Activated CD4-positive, alpha-beta T cell treated with anti-CD3 and anti-CD28 coated beads for 24 hours (primary cell): Measurements from ENCODE around the gene PDE8A.
"Not testable (repeated sequence)": the region's sequence is repeated elsewhere in the genome, so short reads cannot be mapped to it uniquely, and the experiment has no call there.

ENCODE experiments used
- DNase-seq, 2 donors: peaks; one replicate each; pipeline ENCODE4 v3.0.0-alpha.2; 2020; ENCODE audit warnings: low read depth in 2 of 2

The PDE8A gene

DNA sequence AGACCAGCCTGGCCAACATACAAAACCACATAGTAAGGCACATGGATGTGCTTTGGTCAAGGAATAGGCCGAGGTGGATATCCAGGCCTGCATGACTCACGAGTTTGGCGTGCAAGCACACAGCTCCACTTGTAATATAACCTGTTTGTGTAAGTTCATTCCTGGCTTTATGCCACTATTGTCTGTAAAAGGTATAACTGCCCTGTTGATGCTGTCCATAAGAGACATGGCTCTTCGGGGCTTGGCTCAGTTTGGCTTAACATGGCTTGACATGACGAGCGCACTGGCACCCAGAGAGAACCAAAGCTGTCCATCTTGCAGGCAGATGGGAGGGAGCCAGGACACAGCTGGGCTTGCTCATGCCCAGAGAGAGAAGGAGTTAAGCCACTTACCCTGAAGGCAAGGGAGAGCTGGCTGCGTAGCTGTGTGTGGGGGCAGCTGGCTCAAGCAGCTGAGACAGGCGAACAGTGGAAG is 195.4 kb downstream of the PDE8A start:
- DNase-seq: not testable (repeated sequence)

DNA sequence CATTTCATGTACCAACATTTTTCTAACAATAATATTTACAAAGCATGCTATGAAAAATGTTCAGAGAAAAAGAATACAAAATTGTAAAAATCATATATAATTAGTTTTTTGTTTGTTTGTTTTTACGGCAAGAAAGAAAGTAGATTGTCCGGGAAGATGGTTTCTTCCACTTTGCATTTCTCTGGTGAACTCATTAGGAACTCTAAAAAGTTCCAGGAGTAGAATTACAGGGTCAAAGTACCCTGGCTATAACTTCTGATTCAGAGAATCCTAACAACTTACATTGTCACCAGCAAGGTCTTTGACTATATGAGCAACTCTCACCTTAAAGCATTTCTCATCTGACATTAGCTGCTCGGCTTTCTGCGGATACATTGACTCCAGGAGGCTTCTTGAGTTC is 196.7 kb downstream of the PDE8A start:
- no peak for DNase-seq

DNA sequence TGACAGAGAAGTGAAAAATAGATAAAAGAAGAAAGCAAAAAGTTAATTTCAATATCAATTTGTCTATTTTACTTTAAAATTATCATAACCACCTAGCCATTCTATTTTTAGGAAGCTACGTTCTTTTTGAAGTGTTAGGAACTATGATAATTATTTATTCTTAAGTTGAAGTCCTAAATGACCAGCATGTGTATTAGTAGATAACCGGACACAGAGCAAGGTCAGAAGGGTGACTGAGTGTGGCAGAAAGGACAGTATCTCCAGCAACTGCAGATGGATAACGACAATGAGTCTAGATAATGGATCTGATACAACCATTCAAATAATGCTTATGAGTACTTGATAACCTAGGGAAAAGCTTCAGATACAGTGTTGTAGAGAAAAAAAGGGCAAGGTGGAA is 198.0 kb downstream of the PDE8A start:
- no peak for DNase-seq

DNA sequence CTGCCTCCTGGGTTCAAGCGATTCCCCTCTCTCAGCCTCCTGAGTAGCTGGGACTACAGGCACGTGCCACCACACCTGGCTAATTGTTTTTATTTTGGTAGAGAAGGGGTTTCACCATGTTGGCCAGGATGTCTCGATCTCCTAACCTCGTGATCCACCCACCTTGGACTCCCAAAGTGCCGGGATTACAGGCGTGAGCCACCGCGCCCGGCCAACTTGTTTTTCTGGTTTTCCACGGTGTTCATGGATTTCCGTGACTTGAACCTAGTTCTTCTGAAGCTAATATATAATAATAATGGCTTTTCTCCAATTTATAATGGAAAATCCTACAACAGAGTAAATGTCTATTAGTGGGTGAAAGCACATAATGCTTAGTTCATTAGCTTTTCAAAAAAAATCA is 203.7 kb downstream of the PDE8A start:
- not testable (repeated sequence) for DNase-seq

DNA sequence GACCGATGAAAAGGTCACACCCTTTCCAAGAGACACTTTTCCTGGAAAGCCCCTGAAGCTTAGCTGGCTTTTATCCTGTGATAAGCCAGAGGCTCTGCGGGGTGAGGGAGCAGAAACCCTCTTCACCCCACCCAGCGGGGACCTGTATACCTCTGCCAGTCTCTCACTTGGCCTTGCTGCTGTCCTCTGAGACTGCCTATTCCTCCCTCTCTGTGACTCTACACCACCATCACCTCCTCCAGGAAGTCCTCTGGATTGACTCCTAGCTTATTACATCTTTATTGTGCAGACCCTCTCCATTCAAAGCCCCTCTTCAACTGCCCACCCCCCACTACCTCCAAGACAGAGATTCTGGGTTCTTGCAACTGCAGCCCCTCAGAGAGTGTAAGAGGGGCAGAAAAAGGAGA is 206.5 kb downstream of the PDE8A start:
- not testable (repeated sequence) for DNase-seq
